ENCODE results near the gene MAP2K2.
"Not testable (repeated sequence)": the region's sequence is repeated elsewhere in the genome, so short reads cannot be mapped to it uniquely, and the experiment has no call there.

Gene MAP2K2

DNA sequence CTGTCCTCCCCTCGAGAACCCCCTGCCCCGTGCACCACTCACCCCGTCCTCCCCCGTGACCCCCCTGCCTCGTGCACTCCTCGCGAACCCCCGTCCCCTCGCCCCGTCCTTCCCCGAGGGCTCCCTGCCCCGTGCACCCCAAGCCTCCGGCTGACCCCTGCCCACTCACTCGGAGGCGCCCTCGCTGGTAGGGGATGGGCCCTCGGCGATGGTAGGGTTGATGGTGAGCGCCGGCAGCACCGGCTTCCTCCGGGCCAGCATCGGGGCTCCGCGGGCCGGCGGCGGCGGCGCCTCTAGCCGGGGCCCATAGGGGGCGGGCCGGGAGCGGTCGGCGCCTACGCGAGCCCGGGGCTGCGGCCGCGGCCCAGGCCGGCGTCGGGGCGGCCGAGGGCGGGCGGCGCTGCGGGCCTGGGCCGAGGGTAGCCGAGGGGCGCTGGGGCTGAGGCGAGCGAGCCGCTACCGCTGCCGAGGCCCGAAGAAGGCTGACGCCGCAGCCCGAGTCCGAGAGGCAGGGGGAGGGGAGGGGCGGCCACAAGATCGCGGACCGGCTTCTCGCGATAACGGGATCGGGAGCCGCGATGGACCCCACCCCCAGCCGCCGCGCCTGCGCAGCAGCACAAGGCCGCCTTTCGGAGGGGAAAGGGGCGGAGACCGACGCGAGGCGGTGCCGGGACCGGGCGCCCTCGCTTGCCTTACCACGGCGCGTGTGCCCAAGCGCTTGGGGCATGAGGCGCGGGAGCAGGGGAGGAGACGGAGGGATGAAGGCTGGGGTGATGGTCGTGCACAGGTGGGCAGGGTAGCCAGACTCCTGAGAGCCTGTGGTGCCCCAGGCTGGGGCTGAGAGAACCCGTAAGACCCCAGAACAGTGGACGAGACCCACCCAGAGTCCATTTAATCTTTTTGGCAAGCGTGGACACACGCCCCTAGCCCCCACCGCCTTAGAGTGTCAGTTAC is at the start of gene MAP2K2:
MAP2K2 (minus strand) TSS at position 508 of the 954 bp plus-strand sequence; CDS start at position 261, 247 bp downstream.
- peak; percentile 49 to 91 for DNase-seq

- peak in 1 of 2 experiments; percentile 37 for DNase-seq
Measured at GRCh38 chr19:4172861-4173473, 49.0 kb upstream of the MAP2K2 start.

- DNase-seq = no peak
Measured at GRCh38 chr19:4171676-4172075, 47.8 kb upstream of the MAP2K2 start.

DNA sequence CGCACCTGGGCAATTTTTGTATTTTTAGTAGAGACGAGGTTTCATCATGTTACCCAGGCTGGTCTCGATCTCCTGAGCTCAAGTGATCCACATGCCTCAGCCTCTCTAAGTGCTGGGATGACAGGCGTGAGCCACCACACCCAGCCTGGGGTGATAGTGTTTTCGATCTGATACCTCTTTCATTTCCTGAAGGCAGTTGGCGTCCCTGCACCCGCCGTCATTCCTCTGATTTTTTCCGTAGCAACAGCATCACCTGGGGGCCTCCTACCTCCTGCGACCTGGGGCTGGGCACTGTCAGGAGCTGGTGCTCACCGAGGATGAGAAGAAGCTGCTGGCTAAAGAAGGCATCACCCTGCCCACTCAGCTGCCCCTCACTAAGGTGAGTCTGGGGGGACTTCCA is 40.3 kb upstream of the MAP2K2 start:
- DNase-seq = no peak

GRCh38 chr19:4161415-4162077 is 37.6 kb upstream of the MAP2K2 start:
- no peak for DNase-seq

- not testable (repeated sequence) for DNase-seq
Measured at GRCh38 chr19:4157971-4158370, 34.0 kb upstream of the MAP2K2 start.

DNA sequence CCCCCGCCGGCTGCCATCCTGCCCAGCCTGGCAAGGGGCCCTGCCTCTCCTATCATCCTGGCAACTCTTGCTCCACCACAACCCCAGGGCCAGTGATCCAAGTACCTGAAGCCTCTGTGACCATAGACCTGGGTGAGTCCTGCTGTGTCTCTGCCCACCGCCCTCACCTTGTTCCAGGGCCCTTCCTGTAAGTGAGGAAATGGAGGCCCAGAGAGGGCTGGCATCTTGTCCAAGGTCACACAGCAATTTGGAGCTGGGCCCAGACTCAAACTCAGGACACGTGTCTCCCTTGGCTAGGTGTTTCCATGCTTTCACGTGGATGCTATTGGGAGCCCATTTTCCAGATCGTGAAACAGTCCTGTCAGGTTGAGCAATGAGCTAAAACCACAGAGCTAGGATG is 33.2 kb upstream of the MAP2K2 start:
- no peak for DNase-seq

DNA sequence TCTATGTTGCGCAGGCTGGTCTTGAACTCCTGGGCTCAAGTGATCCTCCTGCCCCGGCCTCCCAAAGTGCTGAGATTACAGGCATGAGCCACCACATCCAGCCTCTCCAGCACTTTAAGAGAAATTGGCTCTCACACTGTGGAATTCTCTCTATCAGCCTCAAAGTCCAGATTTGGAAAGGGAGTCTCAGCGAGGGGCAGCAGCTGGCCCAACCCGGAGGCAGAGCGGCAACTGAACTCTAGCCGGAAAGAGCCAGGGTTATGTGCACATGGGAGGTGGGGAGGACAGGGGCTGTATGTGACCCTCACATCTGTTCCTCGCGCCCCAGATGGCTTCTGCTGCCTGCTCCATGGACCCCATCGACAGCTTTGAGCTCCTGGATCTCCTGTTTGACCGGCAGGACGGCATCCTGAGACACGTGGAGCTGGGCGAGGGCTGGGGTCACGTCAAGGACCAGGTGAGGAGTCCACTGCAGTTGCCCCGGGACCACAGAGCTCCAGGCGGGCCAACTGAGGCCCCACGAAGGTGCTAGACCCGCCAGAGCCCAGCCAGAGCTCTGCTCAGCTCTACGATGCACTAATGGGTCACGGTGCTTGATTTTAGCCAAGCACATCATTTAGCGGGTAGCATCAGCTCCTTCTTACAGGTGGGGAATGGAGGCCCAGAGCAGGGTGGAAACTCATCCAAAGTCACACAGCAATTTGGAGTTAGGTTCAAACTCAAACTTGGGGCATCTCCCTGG is 30.8 kb upstream of the MAP2K2 start:
- DNase-seq = no peak

DNA sequence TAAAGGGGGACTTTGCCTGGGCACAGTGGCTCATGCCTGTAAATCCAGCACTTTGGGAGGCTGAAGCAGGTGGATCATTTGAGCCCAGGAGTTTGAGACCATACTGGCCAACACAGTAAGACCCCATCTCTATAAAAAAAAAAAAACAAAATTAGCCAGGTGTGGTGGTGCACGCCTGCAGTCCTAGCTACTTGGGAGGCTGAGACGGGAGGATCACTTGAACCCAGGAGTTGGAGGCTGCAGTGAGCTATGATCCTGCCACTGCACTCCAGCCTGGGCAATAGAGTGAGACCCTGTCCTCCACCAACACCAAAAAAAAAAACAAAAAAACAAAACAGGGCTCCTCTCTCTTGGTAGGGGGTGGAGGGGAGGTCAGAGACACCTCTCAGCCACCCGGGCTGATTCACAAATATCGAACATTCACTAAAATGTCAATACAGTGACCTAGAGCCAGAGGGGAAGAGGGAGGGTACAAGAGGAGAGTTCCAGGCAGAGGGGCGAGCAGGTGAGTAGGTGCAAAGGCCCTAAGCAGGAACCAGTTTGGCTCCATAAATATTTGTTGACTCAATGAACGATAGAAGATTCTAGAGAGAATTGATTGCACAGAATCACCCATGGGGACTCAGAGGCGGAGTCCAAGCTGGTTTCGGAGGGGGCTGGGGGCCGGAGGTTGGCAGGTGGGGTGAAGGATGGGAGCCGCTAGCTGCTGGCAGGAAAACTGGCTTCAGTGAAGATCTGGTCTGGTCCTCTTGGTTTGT is 28.5 kb upstream of the MAP2K2 start:
- no peak for DNase-seq

DNA sequence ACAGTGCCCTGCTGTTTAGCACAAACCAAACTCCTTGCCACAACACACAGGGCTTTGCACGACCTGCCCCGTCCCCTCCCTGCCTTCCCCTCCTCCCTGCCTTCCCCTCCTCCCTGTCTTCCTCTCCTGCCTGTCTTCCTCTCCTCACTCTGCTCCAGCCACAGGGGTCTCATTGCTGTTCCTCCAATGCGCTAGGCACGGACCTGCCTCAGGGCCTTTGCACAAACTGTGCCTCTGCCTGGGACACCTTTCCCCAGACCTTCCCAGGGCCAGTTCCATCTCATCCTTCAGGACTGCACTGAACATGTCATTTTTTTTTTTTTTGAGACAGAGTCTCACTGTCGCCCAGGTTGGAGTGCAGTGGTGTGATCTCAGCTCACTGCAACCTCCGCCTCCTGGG is 27.7 kb upstream of the MAP2K2 start:
- DNase-seq = no peak

- DNase-seq = no peak
Measured at GRCh38 chr19:4149518-4150288, 25.8 kb upstream of the MAP2K2 start.

GRCh38 chr19:4144666-4145249 is 20.8 kb upstream of the MAP2K2 start:
- DNase-seq = no peak

DNA sequence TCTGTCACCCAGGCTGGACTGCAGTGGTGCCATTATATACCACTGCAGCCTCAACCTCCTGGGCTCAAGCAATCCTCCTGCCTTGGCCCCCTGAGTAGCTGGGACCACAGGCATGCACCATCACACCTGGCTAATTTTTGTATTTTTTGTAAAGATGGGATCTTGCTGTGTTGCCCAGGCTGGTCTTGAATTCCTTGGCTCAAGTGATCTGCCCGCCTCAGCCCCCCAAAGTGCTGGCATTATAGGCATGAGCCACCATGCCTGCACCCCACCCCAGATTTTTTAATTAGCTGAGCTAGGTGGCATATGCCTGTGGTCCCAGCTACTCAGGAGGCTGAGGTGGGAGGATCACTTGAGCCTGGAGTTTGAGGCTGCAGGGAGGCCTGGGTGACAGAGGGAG is 19.0 kb upstream of the MAP2K2 start:
- DNase-seq = not testable (repeated sequence)

DNA sequence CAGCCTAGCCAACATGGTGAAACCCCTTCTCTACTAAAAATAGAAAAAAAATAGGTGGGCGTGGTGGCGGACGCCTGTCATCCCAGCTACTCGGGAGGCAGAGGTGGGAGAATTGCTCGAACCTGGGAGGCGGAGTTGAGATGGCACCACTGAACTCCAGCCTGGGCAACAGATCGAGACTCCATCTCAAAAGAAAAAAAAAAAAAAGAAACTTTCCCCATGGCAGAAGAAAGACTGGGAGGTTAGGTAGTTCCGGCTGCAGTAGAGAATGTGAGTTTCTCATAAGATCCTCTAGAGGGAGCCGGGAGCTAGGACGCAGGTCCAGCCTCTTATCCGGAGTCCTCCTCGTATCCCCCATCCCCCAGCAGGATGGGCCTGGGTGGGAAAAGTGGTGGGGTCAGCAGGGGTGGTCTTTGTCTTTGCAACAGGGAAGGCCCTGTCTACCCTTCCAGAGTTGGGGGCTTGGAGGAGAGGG is 16.4 kb upstream of the MAP2K2 start:
- DNase-seq = peak; percentile 26 to 70

- peak; percentile 6 to 45 for DNase-seq
Measured at GRCh38 chr19:4139614-4140236, 15.8 kb upstream of the MAP2K2 start.

DNA sequence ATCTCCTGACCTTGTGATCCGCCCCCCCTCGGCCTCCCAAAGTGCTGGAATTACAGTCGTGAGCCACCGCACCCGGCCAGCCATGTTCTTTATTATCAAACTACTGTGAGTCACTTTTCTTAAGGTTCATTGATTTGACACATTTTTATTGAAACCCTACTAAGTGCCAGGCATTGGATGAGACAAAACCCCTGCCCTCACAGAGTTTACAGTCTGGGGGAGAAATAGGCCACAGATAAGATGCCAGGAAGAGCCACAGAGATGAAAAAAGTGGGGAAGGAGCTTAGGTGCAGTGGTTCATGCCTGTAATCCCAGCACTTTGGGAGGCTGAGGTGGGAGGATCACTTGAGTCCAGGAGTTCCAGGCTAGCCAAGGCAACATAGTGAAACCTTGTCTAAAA is 14.5 kb upstream of the MAP2K2 start:
- no peak for DNase-seq

DNA sequence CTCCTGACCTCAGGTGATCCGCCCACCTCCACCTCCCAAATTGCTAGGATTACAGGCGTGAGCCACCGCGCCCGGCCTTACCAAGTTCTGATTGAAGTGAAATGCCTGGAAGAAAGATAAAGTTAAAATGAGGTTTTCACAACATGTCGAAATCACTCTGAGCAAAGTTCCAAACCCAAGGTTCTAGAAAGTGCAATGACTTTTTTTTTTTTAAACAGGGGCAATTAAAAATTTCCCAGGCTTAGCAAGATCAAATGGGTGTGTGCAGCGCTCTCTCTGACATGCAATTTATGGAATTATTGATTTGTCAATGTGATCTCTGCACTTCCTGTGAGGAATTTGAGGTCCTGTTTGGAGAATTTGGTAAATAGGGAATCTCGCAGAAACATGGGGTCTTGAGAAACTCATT is 12.8 kb upstream of the MAP2K2 start:
- no peak for DNase-seq

- not testable (repeated sequence) for DNase-seq
Measured at GRCh38 chr19:4135386-4135785, 11.5 kb upstream of the MAP2K2 start.

DNA sequence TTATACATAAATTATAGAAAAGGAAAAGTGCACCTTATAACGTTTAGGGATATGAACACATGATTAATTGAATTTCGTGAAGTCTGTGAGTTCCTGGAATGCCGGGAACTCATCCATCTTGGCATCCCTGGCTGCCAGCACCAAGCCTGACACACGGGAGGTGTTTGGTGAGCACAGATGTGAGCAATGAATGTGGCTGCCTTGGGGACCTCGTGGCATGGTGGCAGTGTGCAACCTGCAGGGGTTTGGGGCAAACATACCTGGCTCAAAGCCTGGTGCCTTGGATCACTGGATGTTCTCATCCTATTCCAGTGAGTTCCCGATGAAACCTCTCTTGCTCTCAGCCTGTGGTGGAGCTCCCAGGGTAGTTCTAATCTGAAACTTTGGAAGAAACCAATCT is 10.4 kb upstream of the MAP2K2 start:
- DNase-seq = no peak

DNA sequence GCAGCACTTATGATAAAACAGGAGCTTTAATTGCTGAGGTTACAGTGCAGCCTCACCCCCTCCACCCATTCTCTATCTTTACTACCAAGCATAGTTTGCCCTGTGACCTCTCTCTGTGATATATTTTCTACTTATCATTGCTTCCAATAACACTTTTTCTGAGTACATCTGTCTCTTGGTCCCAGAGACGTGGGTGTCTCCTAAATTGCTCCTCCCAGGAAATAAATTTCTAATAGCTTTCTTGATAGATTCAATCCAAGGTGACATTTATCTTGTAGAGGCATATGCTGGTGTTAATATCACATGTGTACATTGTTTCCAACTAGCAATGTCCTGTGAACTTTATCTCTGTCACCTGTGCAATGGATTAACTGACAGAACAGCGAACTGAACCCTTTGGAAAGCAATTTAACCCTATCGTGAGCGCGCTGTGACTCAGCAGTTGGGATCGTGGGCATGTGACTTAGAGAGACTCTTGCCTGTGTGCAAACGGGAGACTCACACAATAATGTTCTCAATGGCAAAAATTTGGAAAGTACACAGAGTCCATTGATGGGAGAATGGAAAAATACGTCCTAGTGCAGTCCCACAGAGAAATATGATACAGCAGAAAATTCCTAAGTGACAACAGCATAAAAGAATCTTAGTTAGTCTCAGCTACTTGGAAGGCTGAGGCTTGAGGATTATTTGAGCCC is 7.0 kb upstream of the MAP2K2 start:
- no peak for DNase-seq

Data from NCI-H526 (cell line).